Cardiac muscle cell (in vitro differentiated cells and primary cell): ENCODE data around the gene ABL1. TPM values are rescaled to one million over a fixed set of nuclear protein-coding genes. Genes with fewer than 3 reads are reported as not detected.
"Not testable (repeated sequence)": the region's sequence is repeated elsewhere in the genome, so short reads cannot be mapped to it uniquely, and the experiment has no call there.

Source experiments
- DNase-seq, 2 donors: peaks; one replicate each; pipeline versions ENCODE4 v3.0.0 to v3.0.0-alpha.2; 2010 to 2017; ENCODE audit warnings: low read depth in 1 of 2, low spot score in 1 of 2
- H3K27ac ChIP-seq: fragments of 200-600 bp; sonication (generic); 2 replicates; pipeline ENCODE4 v1.5.1; 2016
- H3K27me3 ChIP-seq: fragments of 200-600 bp; sonication (generic); 2 replicates; pipeline ENCODE4 v1.6.0; 2016; ENCODE audit warnings: control low read depth
- H3K36me3 ChIP-seq: fragments of 200-600 bp; sonication (generic); 2 replicates; pipeline ENCODE4 v1.5.1; 2016; ENCODE audit warnings: control low read depth
- H3K4me1 ChIP-seq: fragments of 200-600 bp; sonication (generic); 2 replicates; pipeline ENCODE4 v1.8.1; 2017; ENCODE audit warnings: low read depth, mild to moderate bottlenecking, mixed run types
- H3K4me3 ChIP-seq: fragments of 200-600 bp; sonication (generic); 2 replicates; pipeline ENCODE4 v1.5.1; 2016; ENCODE audit warnings: mild to moderate bottlenecking
- H3K9me3 ChIP-seq: fragments of 200-600 bp; sonication (generic); 2 replicates; pipeline ENCODE4 v1.5.1; 2017; ENCODE audit warnings: low read depth, mild to moderate bottlenecking, control low read depth
- CTCF ChIP-seq: IDR thresholded peaks from 2 replicates; pipeline ENCODE4 v1.5.1; 2012; ENCODE audit warnings: low read depth, mild to moderate bottlenecking, low read length
- polyA plus RNA-seq: library from polyadenylated mRNA; unstranded; fragments of >200 nt; fragmentation: Nextera tagmentation; extraction: Ambion mirVana; gene quantifications from 2 replicates; pipeline ENCODE4 v1.2.1, GENCODE V29; 2016
- total RNA-seq: library from RNA; depleted of rRNA; stranded (reverse); fragments of >200 nt; gene quantifications from 2 replicates; pipeline ENCODE4 v1.2.3, GENCODE V29; 2016

Gene ABL1
- total and polyA plus RNA-seq, 2 experiments from 2014 or later, result 41.8 to 97.1 TPM

DNA sequence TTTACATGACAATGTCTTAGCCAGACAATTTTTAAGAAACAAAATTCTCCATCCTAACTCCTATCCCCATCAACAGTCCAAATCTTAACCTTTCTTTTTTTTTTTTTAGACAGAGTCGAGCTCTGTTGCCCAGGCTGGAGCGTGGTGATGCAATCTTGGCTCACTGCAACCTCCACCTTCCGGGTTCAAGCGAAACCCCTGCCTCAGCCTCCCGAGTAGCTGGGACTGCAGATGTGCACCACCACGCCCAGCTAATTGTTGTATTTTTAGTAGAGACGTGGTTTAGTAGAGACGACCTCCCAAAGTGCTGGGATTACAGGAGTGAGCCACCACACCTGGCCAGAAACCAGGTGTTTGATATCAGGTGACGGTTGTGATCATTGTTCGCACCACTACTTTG is 10.2 kb downstream of the ABL1 start:
- no peaks in the 10 kb centered on the region for H3K9me3 ChIP-seq
- peaks cover 22% of the 10 kb centered on the region for H3K4me1 ChIP-seq
- H3K36me3 ChIP-seq, result no peaks in the 10 kb centered on the region
- DNase-seq, result peak in 1 of 2 donors; percentile 50
- H3K27me3 ChIP-seq, result no peaks in the 10 kb centered on the region
- no peak for TF ChIP-seq CTCF
- H3K27ac ChIP-seq, result peak overlapping the region; percentile 79
- no peak overlapping the region for H3K4me3 ChIP-seq

DNA sequence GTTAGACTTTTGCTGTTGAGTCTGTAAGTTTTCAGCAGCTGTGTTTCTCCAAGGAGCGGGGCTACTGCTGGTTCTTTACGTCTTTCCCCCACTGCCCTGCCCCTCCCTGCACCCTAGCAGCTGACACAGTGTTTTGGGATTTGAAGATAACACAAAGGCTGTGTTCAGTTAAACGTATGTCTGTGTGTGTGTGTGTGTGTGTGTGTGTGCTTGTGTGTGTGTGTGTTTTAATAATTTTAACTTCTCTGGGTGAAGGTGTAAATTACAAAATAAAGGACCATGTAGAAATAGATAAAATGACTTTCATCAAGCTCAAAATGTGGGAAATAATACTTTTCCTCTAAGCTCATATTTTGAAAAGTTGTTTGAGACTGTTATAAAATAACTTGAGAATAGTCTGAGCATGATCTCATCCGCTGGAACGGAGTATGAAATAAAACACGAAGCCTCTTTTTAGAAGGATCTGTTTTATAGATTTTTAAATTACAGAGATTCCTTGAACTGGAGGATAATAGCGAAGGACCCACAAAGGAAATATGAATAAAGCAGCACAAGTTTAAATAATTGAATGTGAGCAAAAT is 10.9 kb downstream of the ABL1 start:
- peaks cover 22% of the 10 kb centered on the region for H3K4me1 ChIP-seq

DNA sequence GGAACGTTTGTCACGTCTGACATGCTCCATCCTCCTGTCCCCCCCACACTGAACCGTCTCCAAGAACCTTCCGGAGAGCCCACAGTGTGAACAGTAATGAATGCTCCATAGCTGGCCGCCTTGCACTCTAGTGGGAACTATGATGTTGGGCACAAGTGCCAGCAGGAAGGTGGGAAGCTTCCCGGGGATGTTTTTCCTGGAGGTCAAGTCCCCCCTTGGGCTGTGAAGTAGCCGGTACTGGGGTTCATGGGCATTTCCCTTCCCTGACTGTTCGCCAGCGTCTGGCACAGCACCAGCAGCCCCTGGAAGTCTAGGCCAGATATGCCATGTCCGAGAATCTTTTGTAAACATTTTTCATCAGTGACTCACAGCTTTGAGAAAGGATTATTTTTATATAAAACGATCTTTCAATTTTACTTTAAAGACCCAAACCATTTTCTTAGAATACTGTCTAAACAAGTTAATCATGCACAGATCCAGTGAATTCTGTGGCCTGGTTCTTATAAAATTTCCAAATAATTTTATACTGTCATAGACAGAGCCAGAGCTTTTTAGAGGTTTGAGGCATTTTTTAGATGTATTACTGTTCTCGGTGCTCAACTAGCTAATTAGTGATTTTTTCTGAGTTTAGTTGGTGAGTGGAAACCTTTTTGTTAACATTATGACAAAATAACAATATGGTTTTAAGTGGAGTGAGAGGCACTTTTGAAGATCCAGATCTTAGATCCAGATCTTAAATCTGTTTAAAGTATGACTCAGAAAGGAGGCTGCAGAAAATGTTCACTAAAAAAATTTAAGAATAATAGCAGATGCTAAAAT is 11.6 kb downstream of the ABL1 start:
- Histone ChIP-seq H3K4me1 (peaks cover 22% of the 10 kb centered on the region), H3K27ac (peak overlapping the region; percentile 79), H3K9me3 (no peaks in the 10 kb centered on the region), H3K27me3 (no peaks in the 10 kb centered on the region), H3K36me3 (no peaks in the 10 kb centered on the region), H3K4me3 (no peak overlapping the region)
- TF ChIP-seq CTCF, result no peak
- DNase-seq, result peak in 1 of 2 donors; percentile 77

More for the DNA sequence above, 10.9 kb downstream of the ABL1 start:
- Histone ChIP-seq H3K36me3 (no peaks in the 10 kb centered on the region), H3K27me3 (no peaks in the 10 kb centered on the region), H3K27ac (peak overlapping the region; percentile 79), H3K9me3 (no peaks in the 10 kb centered on the region), H3K4me3 (no peak overlapping the region)
- TF ChIP-seq CTCF, result no peak
- DNase-seq, result peak; percentile 37 to 91

DNA sequence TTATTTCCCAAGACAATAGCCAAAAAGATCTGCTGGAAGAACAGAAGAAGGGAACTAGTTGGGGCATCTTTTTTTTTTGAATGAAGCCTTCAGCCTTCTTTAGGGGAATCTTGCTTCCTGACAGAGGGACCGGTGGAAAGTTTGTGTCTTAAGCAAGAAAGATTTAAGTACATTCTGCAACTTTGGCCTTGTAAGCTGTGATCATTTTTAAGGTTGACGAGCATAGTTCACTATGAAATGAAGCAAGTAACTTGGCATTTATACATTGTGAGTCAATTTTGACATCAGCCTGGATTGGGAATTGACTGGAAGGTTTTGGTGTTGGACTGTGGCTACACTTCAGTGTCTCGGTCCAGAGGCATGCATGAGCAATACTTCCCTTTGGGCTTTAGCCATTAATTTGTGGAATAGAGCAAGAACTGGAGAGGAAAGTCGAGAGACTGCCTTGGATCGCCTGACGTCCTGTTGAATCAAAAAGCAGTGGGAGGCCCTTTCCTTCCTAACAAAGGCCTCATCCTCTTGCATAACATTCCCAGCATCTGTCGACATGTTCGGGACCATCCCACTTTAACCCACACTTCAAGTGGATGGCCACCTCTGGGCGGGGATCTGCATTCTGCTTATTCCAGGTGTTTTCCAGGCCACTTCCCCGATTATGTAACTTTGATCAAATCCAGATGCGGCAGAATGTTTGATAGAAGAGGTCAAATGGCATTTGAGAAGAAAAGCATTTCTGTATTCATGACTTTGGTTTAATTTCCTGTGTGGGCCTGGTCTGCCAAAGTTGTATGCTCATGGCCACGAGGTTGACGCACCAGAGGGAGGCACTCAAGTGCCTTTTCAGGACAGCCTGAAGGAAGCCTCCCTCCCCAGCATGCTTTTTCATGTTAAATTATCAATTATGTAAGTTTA is 12.5 kb downstream of the ABL1 start:
- Histone ChIP-seq H3K27ac (peak overlapping the region; percentile 79), H3K36me3 (no peaks in the 10 kb centered on the region), H3K4me1 (peaks cover 22% of the 10 kb centered on the region), H3K4me3 (no peak overlapping the region), H3K9me3 (no peaks in the 10 kb centered on the region), H3K27me3 (no peaks in the 10 kb centered on the region)
- TF ChIP-seq CTCF, result peak; percentile 48
- DNase-seq, result peak in 1 of 2 donors; percentile 99

DNA sequence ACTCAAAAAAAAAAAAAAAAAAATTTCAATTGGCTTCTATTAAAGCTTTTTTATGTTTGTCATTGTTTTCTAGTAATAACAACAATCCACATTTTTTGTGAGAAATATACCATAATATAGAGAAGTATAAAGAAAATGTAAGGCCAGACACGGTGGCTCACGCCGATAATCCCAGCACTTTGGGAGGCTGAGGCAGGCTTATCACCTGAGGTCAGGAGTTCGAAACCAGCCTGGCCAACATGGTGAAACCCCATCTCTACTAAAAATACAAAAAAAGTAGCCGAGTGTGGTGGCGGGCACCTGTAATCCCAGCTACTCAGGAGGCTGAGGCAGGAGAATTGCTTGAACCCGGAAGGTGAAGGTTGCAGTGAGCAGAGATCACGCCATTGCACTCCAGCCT is 13.5 kb downstream of the ABL1 start:
- not testable (repeated sequence) for H3K27me3 ChIP-seq, H3K36me3 ChIP-seq, H3K9me3 ChIP-seq, DNase-seq, H3K4me3 ChIP-seq, H3K27ac ChIP-seq
- H3K4me1 ChIP-seq, result peaks cover 22% of the 10 kb centered on the region
